TTC549 (cell line): ENCODE data around the gene TKTL2.
"Not testable (repeated sequence)": the region's sequence is repeated elsewhere in the genome, so short reads cannot be mapped to it uniquely, and the experiment has no call there.

Experiments used
- FAIRE-seq: peaks from 2 replicates; lab custom pipeline; 2012; peaks lifted over from hg19 to GRCh38; lab: Jason Lieb, UNC

TKTL2 gene

DNA sequence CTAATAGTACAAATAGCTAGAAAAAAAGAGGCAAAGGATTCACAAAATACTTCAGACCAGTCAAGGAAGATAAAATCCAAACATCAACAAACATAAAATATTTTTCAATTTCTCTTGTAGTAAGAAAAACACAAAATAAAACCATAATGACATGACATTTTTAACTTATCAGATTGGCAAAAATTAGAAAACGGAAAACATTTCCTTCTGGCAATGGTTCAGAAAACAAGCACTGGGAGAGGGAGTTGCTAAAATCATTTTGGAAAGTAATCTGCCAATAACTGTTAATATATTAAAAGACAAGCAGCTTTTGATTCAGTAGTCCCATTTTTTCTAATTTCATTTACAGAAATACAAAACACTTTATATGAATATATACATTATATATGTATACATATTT, 26.1 kb downstream of the TKTL2 start:
- FAIRE-seq, result no peak

- FAIRE-seq, result not testable (repeated sequence)
Measured at GRCh38 chr4:163447023-163447422, 26.5 kb downstream of the TKTL2 start.

DNA sequence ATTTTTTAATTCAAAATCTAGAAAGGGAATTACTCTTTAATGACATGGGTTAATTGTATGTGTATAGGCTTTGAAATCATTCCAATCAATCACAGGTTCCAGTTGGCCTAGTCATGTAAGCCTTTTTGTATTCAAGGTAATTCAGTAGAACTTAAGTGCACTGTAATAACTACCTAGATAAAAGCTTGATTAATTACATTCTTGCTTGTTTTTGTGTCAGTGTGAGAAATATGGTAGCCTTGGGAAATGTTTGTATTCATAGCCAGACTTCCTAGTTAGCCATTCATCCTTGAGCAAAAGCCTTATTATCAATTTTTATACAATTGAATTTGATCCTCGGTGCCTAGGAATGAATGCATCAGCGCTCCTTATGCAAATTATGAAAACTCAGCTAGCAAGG, 33.5 kb downstream of the TKTL2 start:
- no peak for FAIRE-seq
